Germinal center (tissue), 1 donor: ENCODE measurements around the gene PSIP1.
"Not testable (repeated sequence)": the region's sequence is repeated elsewhere in the genome, so short reads cannot be mapped to it uniquely, and the experiment has no call there.

Experiments
- DNase-seq: peaks from one replicate; pipeline ENCODE4 v3.0.0; 2012; ENCODE audit warnings: mixed read lengths, low spot score

The PSIP1 gene

DNA sequence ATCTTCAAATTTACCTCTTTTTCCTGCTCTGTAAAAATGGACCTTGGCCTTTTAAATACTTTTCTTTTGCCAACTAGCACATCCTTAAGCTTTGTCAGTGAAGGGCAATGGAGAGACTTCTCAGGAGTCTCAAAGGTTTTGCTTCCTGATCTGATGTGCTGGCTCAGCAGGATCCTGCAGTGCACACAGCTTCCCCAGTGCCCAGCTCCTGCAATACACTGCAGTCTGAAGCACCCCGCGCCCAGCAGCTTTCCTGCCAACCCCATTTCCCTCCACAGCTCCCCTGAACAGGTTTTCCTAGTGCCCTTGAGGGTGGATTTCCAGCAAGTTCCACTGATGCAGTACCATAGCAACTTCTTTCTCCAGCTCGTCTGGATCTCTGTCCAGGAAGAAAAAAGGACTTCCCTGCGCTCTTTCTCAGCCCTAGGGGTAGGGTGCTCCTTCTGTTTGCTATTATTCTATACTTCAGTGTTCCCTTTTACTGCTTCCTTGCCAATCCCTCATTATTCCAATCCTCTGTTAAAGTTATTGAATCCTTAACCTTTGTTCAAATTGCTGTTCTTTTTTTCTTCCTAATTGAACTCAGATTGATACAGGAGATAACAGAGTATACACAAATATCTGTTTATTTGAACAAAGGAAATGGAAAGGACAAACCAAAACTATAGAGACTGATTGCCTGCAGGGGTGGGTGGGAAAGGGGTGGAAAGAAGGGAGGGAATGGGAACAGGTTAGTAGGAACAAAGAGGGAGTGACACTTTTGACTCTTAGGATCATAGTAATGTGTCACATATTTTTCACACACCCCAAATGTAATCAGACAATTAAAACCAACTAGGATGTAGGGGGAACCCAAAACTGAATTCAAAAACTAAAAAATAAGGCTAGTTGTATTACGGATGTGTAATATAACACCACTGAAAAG is 79.6 kb downstream of the PSIP1 start:
- no peak for DNase-seq

- not testable (repeated sequence) for DNase-seq
Measured at GRCh38 chr9:15427702-15428101, 83.1 kb downstream of the PSIP1 start.

DNA sequence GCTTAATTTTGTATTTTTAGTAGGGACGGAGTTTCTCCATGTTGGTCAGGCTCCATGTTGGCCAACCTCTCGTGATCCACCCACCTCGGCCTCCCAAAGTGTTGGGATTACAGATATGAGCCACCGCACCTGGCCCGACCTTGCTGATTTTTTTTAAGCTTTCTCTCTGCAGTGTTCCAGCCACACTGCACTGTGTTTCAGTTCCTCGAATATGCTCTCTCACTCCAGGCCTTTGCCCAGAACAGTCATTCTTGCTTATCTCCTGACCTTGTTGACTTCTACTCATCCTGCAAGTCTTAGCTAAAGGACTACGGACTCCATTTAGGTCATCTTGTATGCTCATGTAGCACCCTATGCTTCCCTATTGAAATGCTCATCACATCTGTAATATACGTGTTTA is 84.8 kb downstream of the PSIP1 start:
- DNase-seq = no peak

- peak; percentile 10 for DNase-seq
Measured at GRCh38 chr9:15423231-15423985, 87.4 kb downstream of the PSIP1 start.

DNA sequence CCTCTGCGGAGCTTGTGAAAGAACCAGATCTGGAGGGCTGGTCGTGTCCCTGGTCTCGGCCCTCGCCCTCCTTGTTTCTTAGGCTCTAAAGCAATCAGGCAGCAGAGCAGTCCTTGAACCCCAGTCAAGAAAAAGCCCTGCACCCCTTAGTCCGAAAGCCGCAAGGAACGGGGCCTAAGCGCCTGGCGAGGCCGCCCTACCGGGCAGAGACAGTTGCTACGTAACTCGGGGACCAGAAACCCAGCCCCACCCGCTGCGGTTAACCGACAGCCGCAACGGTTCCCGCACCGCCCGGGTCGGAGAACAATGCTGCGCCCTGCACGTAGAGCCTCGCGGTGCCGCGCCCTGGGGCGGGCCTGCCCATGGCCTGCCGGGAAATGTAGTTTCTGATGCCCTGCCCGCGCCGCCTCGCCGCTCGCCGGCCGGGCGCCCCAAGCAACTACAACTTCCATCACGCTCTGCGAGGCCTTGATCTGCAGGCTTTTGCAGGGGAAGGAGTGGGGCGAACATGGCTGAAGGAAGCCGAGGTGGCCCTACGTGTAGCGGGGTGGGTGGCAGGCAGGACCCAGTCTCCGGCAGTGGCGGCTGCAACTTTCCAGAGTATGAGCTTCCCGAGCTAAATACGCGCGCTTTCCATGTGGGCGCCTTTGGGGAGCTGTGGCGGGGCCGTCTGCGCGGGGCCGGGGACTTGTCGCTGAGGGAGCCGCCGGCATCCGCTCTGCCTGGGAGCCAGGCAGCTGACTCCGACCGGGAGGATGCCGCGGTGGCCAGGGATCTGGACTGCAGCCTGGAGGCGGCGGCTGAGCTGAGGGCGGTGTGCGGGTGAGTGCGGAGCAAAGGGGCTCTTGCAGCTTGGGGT is 88.2 kb downstream of the PSIP1 start, which contains the start of gene SNAPC3:
SNAPC3 (plus strand) TSS at position 505 of the 859 bp plus-strand sequence; CDS start at position 509, 4 bp downstream.
- DNase-seq = peak; percentile 95

DNA sequence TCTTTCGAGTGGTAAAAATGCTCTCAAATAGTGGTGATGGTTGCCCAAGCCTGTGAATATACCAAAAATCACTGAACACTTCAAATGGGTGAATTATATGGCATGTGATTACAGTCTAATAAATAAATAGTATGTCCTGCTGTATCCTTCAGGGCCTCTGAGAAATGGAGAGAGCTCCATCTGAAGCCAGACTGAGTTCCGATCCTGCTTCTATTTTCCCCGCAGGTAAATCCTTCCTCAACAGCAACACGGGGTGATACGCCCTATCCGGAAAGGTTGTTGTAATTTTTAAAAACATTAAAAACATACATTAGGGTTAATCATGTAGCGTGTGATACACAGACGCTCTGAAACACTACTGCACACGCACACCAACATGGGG is 88.8 kb downstream of the PSIP1 start:
- DNase-seq = no peak

GRCh38 chr9:15421532-15421931 is 89.2 kb downstream of the PSIP1 start:
- DNase-seq = no peak

DNA sequence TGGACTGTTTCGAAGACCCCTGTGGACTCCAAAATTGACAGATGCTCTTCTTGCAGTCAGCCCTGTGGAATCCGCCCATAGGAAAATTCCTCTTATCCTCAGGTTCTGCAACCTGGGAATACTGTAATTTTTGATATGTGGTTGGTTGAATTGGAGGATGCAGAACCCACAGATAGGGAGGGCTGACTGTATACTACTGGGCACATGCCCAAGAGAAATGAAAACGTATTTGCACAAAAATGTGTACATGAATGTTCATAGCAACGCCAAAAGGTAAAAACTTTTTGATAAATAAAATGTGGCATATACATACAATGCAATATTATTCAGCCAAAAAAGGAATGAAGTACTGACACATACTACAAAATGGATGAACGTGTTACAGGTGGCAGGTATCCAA is 90.0 kb downstream of the PSIP1 start:
- no peak for DNase-seq

DNA sequence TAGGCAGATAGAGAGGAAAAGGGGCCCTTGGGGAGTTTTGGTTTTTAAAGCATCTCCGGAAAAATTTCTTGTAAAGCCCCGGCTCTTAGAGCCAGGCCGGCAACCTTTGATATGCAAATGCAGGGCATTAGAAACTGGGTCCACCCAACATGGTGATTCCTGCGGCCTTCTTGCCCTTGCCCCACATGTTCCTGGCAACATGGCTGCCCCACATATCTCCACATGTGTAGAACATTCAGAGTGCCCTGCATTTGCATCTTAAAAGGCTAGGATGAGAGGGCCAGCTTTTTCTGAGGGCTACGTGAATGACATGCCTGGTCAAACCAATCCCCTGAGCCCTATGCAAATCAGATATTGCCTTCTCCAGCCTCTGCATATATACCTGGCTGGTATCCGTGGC is 93.1 kb downstream of the PSIP1 start:
- no peak for DNase-seq

DNA sequence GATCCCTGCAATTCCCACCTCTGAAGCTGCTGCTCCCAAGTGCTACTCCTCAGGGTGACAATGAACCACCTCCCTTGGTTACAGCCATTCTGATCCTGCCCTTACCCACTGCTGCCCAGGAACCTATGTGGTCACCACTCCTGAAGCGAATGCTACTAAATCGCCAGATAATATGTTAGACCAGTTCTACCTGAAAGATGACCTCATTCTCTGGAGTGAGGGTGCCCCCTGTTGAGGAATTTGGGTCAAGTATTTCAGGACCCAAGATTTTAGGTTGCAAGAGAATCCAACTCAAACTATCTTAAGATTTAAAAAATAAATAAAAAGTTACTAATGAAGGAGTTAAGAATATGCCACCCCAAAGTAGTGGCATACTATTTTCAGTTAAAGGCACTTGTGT is 93.9 kb downstream of the PSIP1 start:
- no peak for DNase-seq
